SK-N-SH treated with all-trans-retinoic acid at 6 μM for 48 hours (cell line): ENCODE measurements around the gene RAC2.

Experiments
- ATAC-seq: fragments of 200-7000 bp; cut with Tn5 transposase; 3 replicates; pipeline ENCODE4 v1.9.1; 2020; ENCODE audit warnings: mild to moderate bottlenecking, moderate library complexity
- ARNTL ChIP-seq: fragments of 450-650 bp; formaldehyde crosslinking; IDR thresholded peaks from 2 replicates; pipeline ENCODE4 v1.5.0; 2020; ENCODE audit warnings: low read depth, mild to moderate bottlenecking, moderate library complexity, borderline replicate concordance
- BACH2 ChIP-seq: fragments of 250-450 bp; sonication (Bioruptor Pico); IDR thresholded peaks from 2 replicates; pipeline ENCODE4 v1.9.0; 2021; ENCODE audit warnings: mild to moderate bottlenecking, borderline replicate concordance
- CSDC2 ChIP-seq: fragments of 250-450 bp; sonication (Bioruptor Pico); IDR thresholded peaks from 2 replicates; pipeline ENCODE4 v1.5.0; 2020; ENCODE audit warnings: mild to moderate bottlenecking, moderate library complexity
- CSRNP3 ChIP-seq: fragments of 250-450 bp; sonication (Bioruptor Pico); IDR thresholded peaks from 2 replicates; pipeline ENCODE4 v1.5.1; 2021; ENCODE audit warnings: mild to moderate bottlenecking, moderate library complexity
- ESRRG ChIP-seq: fragments of 250-450 bp; sonication (Bioruptor Pico); IDR thresholded peaks from 2 replicates; pipeline ENCODE4 v1.6.1; 2021; ENCODE audit warnings: mild to moderate bottlenecking
- GLIS3 ChIP-seq: fragments of 250-450 bp; sonication (Bioruptor Pico); IDR thresholded peaks from 2 replicates; pipeline ENCODE4 v1.5.0; 2020; ENCODE audit warnings: mild to moderate bottlenecking, moderate library complexity
- ISL1 ChIP-seq: fragments of 250-450 bp; sonication (Bioruptor Pico); IDR thresholded peaks from 2 replicates; pipeline ENCODE4 v2.1.2; 2022; ENCODE audit warnings: mild to moderate bottlenecking, moderate library complexity
- OSR1 ChIP-seq: fragments of 250-450 bp; sonication (Bioruptor Pico); IDR thresholded peaks from 2 replicates; pipeline ENCODE4 v1.8.0; 2022; ENCODE audit warnings: moderate library complexity, mild to moderate bottlenecking, inconsistent platforms
- PATZ1 ChIP-seq: fragments of 250-450 bp; sonication (Bioruptor Pico); IDR thresholded peaks from 2 replicates; pipeline ENCODE4 v1.8.0; 2020; ENCODE audit warnings: mild to moderate bottlenecking, moderate library complexity, borderline replicate concordance
- POU6F1 ChIP-seq: fragments of 250-450 bp; sonication (Bioruptor Pico); IDR thresholded peaks from 2 replicates; pipeline ENCODE4 v1.8.0; 2021; ENCODE audit warnings: low read depth, mild to moderate bottlenecking, moderate library complexity, borderline replicate concordance
- PPARA ChIP-seq: fragments of 250-450 bp; sonication (Bioruptor Pico); IDR thresholded peaks from 2 replicates; pipeline ENCODE4 v1.5.0; 2020; ENCODE audit warnings: mild to moderate bottlenecking, borderline replicate concordance
- RARB ChIP-seq: fragments of 250-450 bp; sonication (Bioruptor Pico); IDR thresholded peaks from 2 replicates; pipeline ENCODE4 v1.8.0; 2021; ENCODE audit warnings: mild to moderate bottlenecking, moderate library complexity
- SNAI2 ChIP-seq: fragments of 250-450 bp; sonication (Bioruptor Pico); IDR thresholded peaks from 2 replicates; pipeline ENCODE4 v1.5.0; 2020; ENCODE audit warnings: mild to moderate bottlenecking, moderate library complexity
- TCF4 ChIP-seq: fragments of 250-450 bp; sonication (Bioruptor Pico); IDR thresholded peaks from 2 replicates; pipeline ENCODE4 v1.8.0; 2021; ENCODE audit warnings: mild to moderate bottlenecking, moderate library complexity, borderline replicate concordance
- TOX ChIP-seq: fragments of 250-450 bp; sonication (Bioruptor Pico); IDR thresholded peaks from 2 replicates; pipeline ENCODE4 v1.8.0; 2021; ENCODE audit warnings: mild to moderate bottlenecking, moderate library complexity, borderline replicate concordance
- ZC3H10 ChIP-seq: fragments of 250-450 bp; sonication (Bioruptor Pico); IDR thresholded peaks from 2 replicates; pipeline ENCODE4 v1.5.1; 2021; ENCODE audit warnings: mild to moderate bottlenecking, moderate library complexity
- ZFP30 ChIP-seq: fragments of 450-650 bp; formaldehyde crosslinking; IDR thresholded peaks from 2 replicates; pipeline ENCODE4 v1.5.0; 2022; ENCODE audit warnings: mild to moderate bottlenecking, moderate library complexity
- ZNF565 ChIP-seq: fragments of 450-650 bp; formaldehyde crosslinking; conservative IDR thresholded peaks from 2 replicates; pipeline ENCODE4 v1.5.0; 2020; ENCODE audit warnings: low read depth, mild to moderate bottlenecking, moderate library complexity
- ZNF70 ChIP-seq: fragments of 450-650 bp; formaldehyde crosslinking; IDR thresholded peaks from 2 replicates; pipeline ENCODE4 v1.5.0; 2020; ENCODE audit warnings: mild to moderate bottlenecking, moderate library complexity
- ZNF8 ChIP-seq: fragments of 450-650 bp; formaldehyde crosslinking; IDR thresholded peaks from 2 replicates; pipeline ENCODE4 v1.5.0; 2020; ENCODE audit warnings: mild to moderate bottlenecking, moderate library complexity
- TF ChIP-seq, protein P1 (sequence below): fragments of 250-450 bp; sonication (Bioruptor Pico); IDR thresholded peaks from 2 replicates; pipeline ENCODE4 v1.5.1; 2020; ENCODE audit warnings: low read depth, mild to moderate bottlenecking, moderate library complexity
- TF ChIP-seq, protein P2 (sequence below): fragments of 250-450 bp; sonication (Bioruptor Pico); IDR thresholded peaks from 2 replicates; pipeline ENCODE4 v1.5.0; 2020; ENCODE audit warnings: mild to moderate bottlenecking, moderate library complexity

The RAC2 gene

DNA sequence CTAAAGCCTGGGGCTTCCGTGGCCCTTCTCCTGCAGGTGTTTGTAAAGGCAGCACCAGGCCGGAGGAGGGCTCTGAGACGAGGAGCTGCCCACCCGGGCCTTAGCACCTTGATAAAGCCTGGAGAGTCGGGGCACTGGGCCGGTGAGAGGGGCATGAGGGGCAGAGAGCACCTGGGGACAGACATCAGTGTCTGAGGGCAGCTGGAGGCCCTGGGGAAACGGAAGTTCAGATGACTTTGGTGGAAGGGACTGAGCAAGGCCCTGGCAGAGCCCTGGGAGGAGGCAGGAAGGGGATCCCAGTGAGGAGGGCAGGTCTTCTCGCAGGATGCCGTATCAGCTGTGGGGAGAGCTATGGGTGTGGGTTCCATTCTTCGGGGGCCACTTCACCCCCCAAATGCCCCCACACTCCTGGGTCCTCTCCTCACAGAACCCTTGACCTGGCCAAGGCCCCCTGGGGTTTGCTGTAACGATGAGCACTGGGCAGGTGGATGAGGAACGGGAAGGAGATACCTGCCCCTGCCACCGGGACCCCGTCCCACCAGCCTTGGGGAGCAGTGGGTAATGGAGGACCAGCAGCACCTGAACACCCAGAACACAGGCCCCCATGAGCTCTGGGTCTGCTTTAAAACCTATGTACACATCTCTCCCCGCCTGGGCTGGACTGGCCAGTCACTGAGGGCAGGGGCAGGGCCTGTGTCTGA is 63.4 kb downstream of the RAC2 start (continued):
- TF ChIP-seq TOX (CRISPR knock-in tag) (no peak), PATZ1 (CRISPR knock-in tag) (no peak)

DNA sequence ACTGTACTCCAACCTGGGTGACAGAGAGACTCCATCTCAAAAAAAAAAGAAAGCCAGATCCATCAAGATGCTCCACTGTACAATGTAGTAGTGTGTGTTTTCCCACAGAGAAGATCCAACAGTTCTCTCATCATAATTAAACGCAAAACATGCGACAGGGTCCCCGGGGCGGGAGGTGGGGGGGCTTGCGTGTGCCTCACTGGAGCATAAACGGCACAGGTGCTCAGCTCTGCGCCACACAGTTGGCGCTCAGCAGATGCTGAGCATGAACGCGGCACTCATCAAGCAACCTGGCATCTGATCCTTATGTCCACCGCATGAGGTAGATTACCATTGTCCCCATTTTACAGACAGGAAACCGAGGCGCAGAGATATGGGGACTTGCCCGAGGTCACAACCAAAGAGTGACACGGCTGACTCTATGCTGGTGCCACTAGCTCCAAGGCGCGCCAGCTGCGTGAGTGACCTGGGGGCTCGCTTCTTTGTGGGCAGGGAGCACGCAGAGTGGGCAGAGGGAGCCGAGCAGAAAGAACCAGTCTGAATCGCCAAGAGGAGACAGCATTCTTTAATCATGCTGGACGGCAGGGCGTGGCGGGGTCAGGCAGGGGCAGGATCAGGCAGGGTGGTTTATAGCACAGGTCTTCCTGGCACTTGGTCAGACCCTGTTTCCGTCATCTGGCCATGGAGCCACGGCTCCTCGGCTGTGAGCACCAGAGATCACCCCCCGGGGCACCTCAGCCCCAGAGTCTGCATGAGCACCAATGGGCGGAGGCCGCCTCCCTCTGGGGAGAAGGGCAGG is 64.2 kb downstream of the RAC2 start:
- TF ChIP-seq, protein P1, sequence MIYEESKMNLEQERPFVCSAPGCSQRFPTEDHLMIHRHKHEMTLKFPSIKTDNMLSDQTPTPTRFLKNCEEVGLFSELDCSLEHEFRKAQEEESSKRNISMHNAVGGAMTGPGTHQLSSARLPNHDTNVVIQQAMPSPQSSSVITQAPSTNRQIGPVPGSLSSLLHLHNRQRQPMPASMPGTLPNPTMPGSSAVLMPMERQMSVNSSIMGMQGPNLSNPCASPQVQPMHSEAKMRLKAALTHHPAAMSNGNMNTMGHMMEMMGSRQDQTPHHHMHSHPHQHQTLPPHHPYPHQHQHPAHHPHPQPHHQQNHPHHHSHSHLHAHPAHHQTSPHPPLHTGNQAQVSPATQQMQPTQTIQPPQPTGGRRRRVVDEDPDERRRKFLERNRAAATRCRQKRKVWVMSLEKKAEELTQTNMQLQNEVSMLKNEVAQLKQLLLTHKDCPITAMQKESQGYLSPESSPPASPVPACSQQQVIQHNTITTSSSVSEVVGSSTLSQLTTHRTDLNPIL (CRISPR knock-in tag), result no peak
- TF ChIP-seq OSR1 (CRISPR knock-in tag), result no peak
- no peak for TF ChIP-seq PPARA (CRISPR knock-in tag)
- no peak for TF ChIP-seq ESRRG (CRISPR knock-in tag)
- no peak for TF ChIP-seq SNAI2 (CRISPR knock-in tag)
- TF ChIP-seq GLIS3 (CRISPR knock-in tag), result no peak
- TF ChIP-seq RARB (CRISPR knock-in tag), result no peak
- TF ChIP-seq ZNF8 (CRISPR knock-in tag), result no peak
- no peak for TF ChIP-seq ISL1 (CRISPR knock-in tag)
- no peak for TF ChIP-seq ZNF70
- TF ChIP-seq CSRNP3 (CRISPR knock-in tag), result no peak
- no peak for TF ChIP-seq CSDC2 (CRISPR knock-in tag)
- TF ChIP-seq BACH2 (CRISPR knock-in tag), result no peak
- TF ChIP-seq TCF4 (CRISPR knock-in tag), result no peak
- no peak for ATAC-seq

DNA sequence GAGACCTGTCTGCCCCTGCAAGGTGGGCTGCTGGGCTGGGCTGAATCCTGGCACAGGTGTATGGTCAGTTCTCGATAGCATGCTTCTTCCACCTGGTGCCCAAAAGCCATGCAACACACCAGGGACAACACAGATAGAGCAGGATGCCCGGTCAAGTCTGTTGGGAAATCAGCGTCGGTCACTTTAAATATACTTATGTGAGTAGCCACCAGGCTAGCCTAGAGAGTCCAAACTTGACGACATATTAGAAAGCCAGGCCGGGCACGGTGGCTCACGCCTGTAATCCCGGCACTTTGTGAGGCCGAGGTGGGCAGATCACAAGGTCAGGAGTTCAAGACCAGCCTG is 65.0 kb downstream of the RAC2 start:
- no peak for ATAC-seq
- TF ChIP-seq, protein P2, sequence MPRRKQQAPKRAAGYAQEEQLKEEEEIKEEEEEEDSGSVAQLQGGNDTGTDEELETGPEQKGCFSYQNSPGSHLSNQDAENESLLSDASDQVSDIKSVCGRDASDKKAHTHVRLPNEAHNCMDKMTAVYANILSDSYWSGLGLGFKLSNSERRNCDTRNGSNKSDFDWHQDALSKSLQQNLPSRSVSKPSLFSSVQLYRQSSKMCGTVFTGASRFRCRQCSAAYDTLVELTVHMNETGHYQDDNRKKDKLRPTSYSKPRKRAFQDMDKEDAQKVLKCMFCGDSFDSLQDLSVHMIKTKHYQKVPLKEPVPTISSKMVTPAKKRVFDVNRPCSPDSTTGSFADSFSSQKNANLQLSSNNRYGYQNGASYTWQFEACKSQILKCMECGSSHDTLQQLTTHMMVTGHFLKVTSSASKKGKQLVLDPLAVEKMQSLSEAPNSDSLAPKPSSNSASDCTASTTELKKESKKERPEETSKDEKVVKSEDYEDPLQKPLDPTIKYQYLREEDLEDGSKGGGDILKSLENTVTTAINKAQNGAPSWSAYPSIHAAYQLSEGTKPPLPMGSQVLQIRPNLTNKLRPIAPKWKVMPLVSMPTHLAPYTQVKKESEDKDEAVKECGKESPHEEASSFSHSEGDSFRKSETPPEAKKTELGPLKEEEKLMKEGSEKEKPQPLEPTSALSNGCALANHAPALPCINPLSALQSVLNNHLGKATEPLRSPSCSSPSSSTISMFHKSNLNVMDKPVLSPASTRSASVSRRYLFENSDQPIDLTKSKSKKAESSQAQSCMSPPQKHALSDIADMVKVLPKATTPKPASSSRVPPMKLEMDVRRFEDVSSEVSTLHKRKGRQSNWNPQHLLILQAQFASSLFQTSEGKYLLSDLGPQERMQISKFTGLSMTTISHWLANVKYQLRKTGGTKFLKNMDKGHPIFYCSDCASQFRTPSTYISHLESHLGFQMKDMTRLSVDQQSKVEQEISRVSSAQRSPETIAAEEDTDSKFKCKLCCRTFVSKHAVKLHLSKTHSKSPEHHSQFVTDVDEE (CRISPR knock-in tag), result no peak
- TF ChIP-seq ZNF70 (no peak), SNAI2 (CRISPR knock-in tag) (no peak), RARB (CRISPR knock-in tag) (no peak), OSR1 (CRISPR knock-in tag) (no peak), ZNF8 (CRISPR knock-in tag) (no peak), BACH2 (CRISPR knock-in tag) (no peak), ARNTL (no peak), ZFP30 (CRISPR knock-in tag) (no peak), ISL1 (CRISPR knock-in tag) (no peak), TCF4 (CRISPR knock-in tag) (no peak), PPARA (CRISPR knock-in tag) (no peak), ZNF565 (CRISPR knock-in tag) (no peak), GLIS3 (CRISPR knock-in tag) (no peak), CSRNP3 (CRISPR knock-in tag) (no peak), ESRRG (CRISPR knock-in tag) (no peak), CSDC2 (CRISPR knock-in tag) (no peak), POU6F1 (CRISPR knock-in tag) (no peak), ZC3H10 (CRISPR knock-in tag) (no peak)
- TF ChIP-seq, protein P1 (CRISPR knock-in tag), result no peak
